HEK293 (cell line): ENCODE data around the gene PRR15L.

Source experiments
- ATF2 ChIP-seq: fragments of 450-650 bp; formaldehyde crosslinking; IDR thresholded peaks from 2 replicates; pipeline ENCODE4 v1.5.1; 2016; ENCODE audit warnings: missing biosample characterization, missing genetic modification characterization, low read depth
- ELK4 ChIP-seq: IDR thresholded peaks from 2 replicates; pipeline ENCODE4 v1.6.1; 2011; ENCODE audit warnings: mild to moderate bottlenecking, low read depth, low read length, borderline replicate concordance
- HOXA7 ChIP-seq: sonication (generic); formaldehyde crosslinking; IDR thresholded peaks from 2 replicates; pipeline ENCODE4 v1.8.1; 2022; ENCODE audit warnings: missing genetic modification reagents, borderline replicate concordance
- HOXC10 ChIP-seq: sonication (generic); formaldehyde crosslinking; IDR thresholded peaks from 2 replicates; pipeline ENCODE4 v1.8.1; 2023; ENCODE audit warnings: mild to moderate bottlenecking, missing genetic modification reagents
- KLF8 ChIP-seq: fragments of 450-650 bp; formaldehyde crosslinking; IDR thresholded peaks from 2 replicates; pipeline ENCODE4 v1.5.1; 2016; ENCODE audit warnings: missing biosample characterization, missing genetic modification characterization
- KLF9 ChIP-seq: fragments of 450-650 bp; formaldehyde crosslinking; IDR thresholded peaks from 2 replicates; pipeline ENCODE4 v1.5.1; 2016; ENCODE audit warnings: missing biosample characterization, missing genetic modification characterization, low read depth
- OSR2 ChIP-seq: fragments of 450-650 bp; formaldehyde crosslinking; IDR thresholded peaks from 2 replicates; pipeline ENCODE4 v1.5.1; 2016; ENCODE audit warnings: missing biosample characterization, missing genetic modification characterization
- PRDM10 ChIP-seq: fragments of 450-650 bp; formaldehyde crosslinking; IDR thresholded peaks from 2 replicates; pipeline ENCODE4 v1.5.1; 2016; ENCODE audit warnings: missing biosample characterization, missing genetic modification characterization
- SP3 ChIP-seq: fragments of 450-650 bp; formaldehyde crosslinking; IDR thresholded peaks from 2 replicates; pipeline ENCODE4 v1.5.1; 2016; ENCODE audit warnings: missing biosample characterization, missing genetic modification characterization
- TSHZ1 ChIP-seq: fragments of 450-650 bp; formaldehyde crosslinking; IDR thresholded peaks from 2 replicates; pipeline ENCODE4 v1.5.1; 2016; ENCODE audit warnings: missing biosample characterization, missing genetic modification characterization, borderline replicate concordance
- ZBTB21 ChIP-seq: fragments of 450-650 bp; formaldehyde crosslinking; IDR thresholded peaks from 2 replicates; pipeline ENCODE4 v1.5.1; 2017; ENCODE audit warnings: missing biosample characterization, missing genetic modification characterization
- ZBTB48 ChIP-seq: fragments of 450-650 bp; formaldehyde crosslinking; IDR thresholded peaks from 2 replicates; pipeline ENCODE4 v1.5.1; 2016; ENCODE audit warnings: missing biosample characterization, missing genetic modification characterization
- ZFP3 ChIP-seq: fragments of 450-650 bp; formaldehyde crosslinking; IDR thresholded peaks from 2 replicates; pipeline ENCODE4 v1.5.1; 2016; ENCODE audit warnings: low read depth, missing biosample characterization, missing genetic modification characterization
- ZNF112 ChIP-seq: fragments of 450-650 bp; formaldehyde crosslinking; IDR thresholded peaks from 2 replicates; pipeline ENCODE4 v1.5.0; 2017; ENCODE audit warnings: missing biosample characterization, missing genetic modification characterization
- ZNF248 ChIP-seq: fragments of 450-650 bp; formaldehyde crosslinking; IDR thresholded peaks from 2 replicates; pipeline ENCODE4 v1.5.1; 2017; ENCODE audit warnings: missing biosample characterization, missing genetic modification characterization
- ZNF280C ChIP-seq: fragments of 450-650 bp; formaldehyde crosslinking; IDR thresholded peaks from 2 replicates; pipeline ENCODE4 v1.5.1; 2016; ENCODE audit warnings: missing biosample characterization, missing genetic modification characterization
- ZNF391 ChIP-seq: fragments of 450-650 bp; formaldehyde crosslinking; IDR thresholded peaks from 2 replicates; pipeline ENCODE4 v1.5.1; 2016; ENCODE audit warnings: low read depth, missing biosample characterization, missing genetic modification characterization, borderline replicate concordance
- ZNF488 ChIP-seq: fragments of 450-650 bp; formaldehyde crosslinking; IDR thresholded peaks from 2 replicates; pipeline ENCODE4 v1.5.1; 2016; ENCODE audit warnings: missing biosample characterization, missing genetic modification characterization
- ZNF514 ChIP-seq: fragments of 450-650 bp; formaldehyde crosslinking; IDR thresholded peaks from 2 replicates; pipeline ENCODE4 v1.5.1; 2016; ENCODE audit warnings: missing biosample characterization, missing genetic modification characterization
- ZNF529 ChIP-seq: fragments of 450-650 bp; formaldehyde crosslinking; IDR thresholded peaks from 2 replicates; pipeline ENCODE4 v1.5.1; 2017; ENCODE audit warnings: missing genetic modification characterization, missing biosample characterization; ENCODE audit not compliant: insufficient replicate concordance
- ZNF658 ChIP-seq: fragments of 450-650 bp; formaldehyde crosslinking; IDR thresholded peaks from 2 replicates; pipeline ENCODE4; 2016; ENCODE audit warnings: missing biosample characterization, missing genetic modification characterization
- ZNF660 ChIP-seq: fragments of 450-650 bp; IDR thresholded peaks from 2 replicates; pipeline ENCODE4 v1.5.1; 2018; ENCODE audit warnings: missing biosample characterization, mild to moderate bottlenecking, missing genetic modification characterization
- ZNF768 ChIP-seq: fragments of 450-650 bp; formaldehyde crosslinking; IDR thresholded peaks from 2 replicates; pipeline ENCODE4 v1.5.1; 2018; ENCODE audit warnings: missing biosample characterization, mild to moderate bottlenecking, missing genetic modification characterization
- ZNF785 ChIP-seq: fragments of 450-650 bp; formaldehyde crosslinking; IDR thresholded peaks from 2 replicates; pipeline ENCODE4 v1.5.1; 2016; ENCODE audit warnings: missing biosample characterization, missing genetic modification characterization
- ZNF792 ChIP-seq: fragments of 450-650 bp; formaldehyde crosslinking; IDR thresholded peaks from 2 replicates; pipeline ENCODE4 v1.5.1; 2016; ENCODE audit warnings: missing biosample characterization, missing genetic modification characterization
- ZNF843 ChIP-seq: fragments of 450-650 bp; formaldehyde crosslinking; IDR thresholded peaks from 2 replicates; pipeline ENCODE4 v1.5.1; 2016; ENCODE audit warnings: missing biosample characterization, missing genetic modification characterization
- ZSCAN23 ChIP-seq: fragments of 450-650 bp; formaldehyde crosslinking; IDR thresholded peaks from 2 replicates; pipeline ENCODE4 v1.5.1; 2016; ENCODE audit warnings: missing biosample characterization, missing genetic modification characterization

The PRR15L gene

GRCh38 chr17:47970725-47971499 is 13.2 kb upstream of the PRR15L start, which contains the start of gene CDK5RAP3 (continued):
- peak; percentile 69; the same call in 1 of the 2 replicates for TF ChIP-seq ZNF488 (tag by site-specific recombination)
- no peak for TF ChIP-seq ELK4
- peak; percentile 69 for TF ChIP-seq KLF8 (tag by site-specific recombination)
- TF ChIP-seq ZNF391 (tag by site-specific recombination), result 0 out of 2 replicates have a peak, but pooled peaks have one; percentile 36
- TF ChIP-seq ZNF658 (tag by site-specific recombination), result no peak
- 0 out of 2 replicates have a peak, but pooled peaks have one; percentile 25 for TF ChIP-seq ZNF785 (tag by site-specific recombination)
- no peak for TF ChIP-seq HOXA7
- TF ChIP-seq ZNF514, result no peak
- peak; percentile 71; the same call in 1 of the 2 replicates for TF ChIP-seq ZNF660 (tag by site-specific recombination)
- TF ChIP-seq ZSCAN23 (tag by site-specific recombination), result no peak
- no peak for TF ChIP-seq ZNF112 (tag by site-specific recombination)
- TF ChIP-seq ZNF280C (tag by site-specific recombination), result no peak
- TF ChIP-seq PRDM10 (tag by site-specific recombination), result peak; percentile 90
- no peak for TF ChIP-seq ZNF529 (tag by site-specific recombination)
- TF ChIP-seq ZNF792 (tag by site-specific recombination), result 0 out of 2 replicates have a peak, but pooled peaks have one; percentile 68
- no peak for TF ChIP-seq ATF2 (tag by site-specific recombination)
- no peak; the same call in 1 of the 2 replicates for TF ChIP-seq ZBTB21 (tag by site-specific recombination)
- TF ChIP-seq ZBTB48, result peak; percentile 79
- TF ChIP-seq HOXC10, result no peak
- no peak; the same call in 1 of the 2 replicates for TF ChIP-seq ZNF768 (tag by site-specific recombination)
- no peak for TF ChIP-seq ZFP3 (tag by site-specific recombination)
- TF ChIP-seq OSR2 (tag by site-specific recombination), result peak; percentile 15; the same call in 1 of the 2 replicates
- no peak for TF ChIP-seq ZNF248
- no peak for TF ChIP-seq TSHZ1 (tag by site-specific recombination)
- peak; percentile 98 for TF ChIP-seq KLF9 (tag by site-specific recombination)
- peak; percentile 53 for TF ChIP-seq ZNF843 (tag by site-specific recombination)
- peak; percentile 98 for TF ChIP-seq SP3
